HepG2 (cell line): ENCODE results near the gene TPGS1. TPM values are rescaled to one million over a fixed set of nuclear protein-coding genes. Genes with fewer than 3 reads are reported as not detected.

Source experiments
- BHLHE40 ChIP-seq: IDR thresholded peaks from 2 replicates; pipeline ENCODE4 v1.6.1; 2011; ENCODE audit warnings: low read length, improper control_type of control experiment
- CSRNP1 ChIP-seq: sonication (generic); formaldehyde crosslinking; IDR thresholded peaks from 2 replicates; pipeline ENCODE4 v1.8.1; 2023; ENCODE audit warnings: mild to moderate bottlenecking, missing genetic modification reagents
- CTCF ChIP-seq: sonication (generic); formaldehyde crosslinking; IDR thresholded peaks from 2 replicates; pipeline ENCODE4 v1.5.0; 2020; ENCODE audit warnings: mild to moderate bottlenecking, missing genetic modification reagents, moderate library complexity
- FOXK1 ChIP-seq: sonication (generic); formaldehyde crosslinking; IDR thresholded peaks from 2 replicates; pipeline ENCODE4 v1.4.0; 2020; ENCODE audit warnings: low read depth, missing genetic modification reagents, borderline replicate concordance
- GATAD2A ChIP-seq: IDR thresholded peaks from 2 replicates; pipeline ENCODE4 v1.6.1; 2016
- HMGA1 ChIP-seq: sonication (generic); formaldehyde crosslinking; conservative IDR thresholded peaks from 2 replicates; pipeline ENCODE4 v1.4.0; 2020; ENCODE audit warnings: missing genetic modification reagents
- MYC ChIP-seq: sonication (generic); formaldehyde crosslinking; IDR thresholded peaks from 2 replicates; pipeline ENCODE4 v1.9.0; 2021; ENCODE audit warnings: missing genetic modification reagents, borderline replicate concordance
- NFKB2 ChIP-seq: sonication (generic); formaldehyde crosslinking; IDR thresholded peaks from 2 replicates; pipeline ENCODE4 v1.4.0; 2020; ENCODE audit warnings: missing genetic modification reagents, borderline replicate concordance
- PBX2 ChIP-seq: IDR thresholded peaks from 2 replicates; pipeline ENCODE4 v1.6.1; 2016; ENCODE audit warnings: control low read depth
- PHF8 ChIP-seq: sonication (generic); formaldehyde crosslinking; IDR thresholded peaks from 2 replicates; pipeline ENCODE4 v1.5.0; 2020; ENCODE audit warnings: missing genetic modification reagents
- RXRB ChIP-seq: IDR thresholded peaks from 2 replicates; pipeline ENCODE4 v1.6.1; 2016; ENCODE audit warnings: borderline replicate concordance, missing genetic modification reagents, missing compliant biosample characterization
- STAT5B ChIP-seq: sonication (generic); formaldehyde crosslinking; IDR thresholded peaks from 2 replicates; pipeline ENCODE4 v1.4.0; 2020; ENCODE audit warnings: missing genetic modification reagents
- ZNF205 ChIP-seq: IDR thresholded peaks from 2 replicates; pipeline ENCODE4 v1.6.1; 2018; ENCODE audit warnings: missing biosample characterization, missing genetic modification reagents
- ZNF354B ChIP-seq: sonication (generic); formaldehyde crosslinking; IDR thresholded peaks from 2 replicates; pipeline ENCODE4 v1.8.0; 2022; ENCODE audit warnings: mild to moderate bottlenecking, missing genetic modification reagents
- ZNF556 ChIP-seq: sonication (generic); formaldehyde crosslinking; IDR thresholded peaks from 2 replicates; pipeline ENCODE4 v1.4.0; 2020; ENCODE audit warnings: mild to moderate bottlenecking, missing genetic modification reagents, borderline replicate concordance
- ZNF564 ChIP-seq: sonication (generic); formaldehyde crosslinking; IDR thresholded peaks from 2 replicates; pipeline ENCODE4 v1.8.1; 2023; ENCODE audit warnings: mild to moderate bottlenecking, missing genetic modification reagents
- ZNF784 ChIP-seq: sonication (generic); formaldehyde crosslinking; IDR thresholded peaks from 2 replicates; pipeline ENCODE4 v1.5.1; 2020; ENCODE audit warnings: missing genetic modification reagents, mild to moderate bottlenecking, borderline replicate concordance
- polyA plus RNA-seq, 8 experiments: library from polyadenylated mRNA; depleted of rRNA in 3 of 8; stranded (reverse) in 7 of 8; unstranded in 1 of 8; fragments of >200 nt; fragmentation: Illumina TruSeq in 4 of 8; extraction: Trizol in 4 of 8; gene quantifications; 2 replicates each; pipeline versions ENCODE4 v1.2.1 to v1.2.3, GENCODE V29; 2011 to 2016; ENCODE audit warnings: low read depth in 4 of 8, missing spikeins in 1 of 8, mixed read lengths in 1 of 8; ENCODE audit not compliant: insufficient read depth in 1 of 8
- total RNA-seq, 5 experiments: library from RNA; depleted of rRNA; stranded (reverse); fragments of >200 nt; fragmentation: Illumina TruSeq; extraction: Trizol; gene quantifications; 2 replicates each; pipeline ENCODE4 v1.2.3, GENCODE V29; 2016; ENCODE audit warnings: low read depth in 1 of 5
- TF ChIP-seq, protein P1 (sequence below): IDR thresholded peaks from 2 replicates; pipeline ENCODE4 v1.6.1; 2016; ENCODE audit warnings: mild to moderate bottlenecking
- TF ChIP-seq, protein P2 (sequence below): sonication (generic); formaldehyde crosslinking; IDR thresholded peaks from 2 replicates; pipeline ENCODE4 v1.4.0; 2020; ENCODE audit warnings: missing genetic modification reagents

Gene TPGS1
- total and polyA plus RNA-seq, 2 of the 13 experiments (the other 11 are each of a cell fraction or from before 2014, with no cell fraction given): 1.1 to 6.2 TPM

GRCh38 chr19:459724-460511 lies 47.4 kb upstream of the TPGS1 start (continued):
- no peak for TF ChIP-seq HMGA1 (CRISPR knock-in tag)
- TF ChIP-seq CSRNP1: 0 out of 2 replicates have a peak, but pooled peaks have one; percentile 45
- TF ChIP-seq PBX2: no peak
- peak; percentile 50; the same call in 1 of the 2 replicates for TF ChIP-seq BHLHE40
- 0 out of 2 replicates have a peak, but pooled peaks have one; percentile 17 for TF ChIP-seq ZNF205 (CRISPR knock-in tag)
- no peak for TF ChIP-seq RXRB
- TF ChIP-seq ZNF564 (CRISPR knock-in tag): peak; percentile 44; the same call in 1 of the 2 replicates
- peak; percentile 61; the same call in 1 of the 2 replicates for TF ChIP-seq NFKB2 (CRISPR knock-in tag)
- peak; percentile 66 for TF ChIP-seq PHF8 (CRISPR knock-in tag)
- TF ChIP-seq GATAD2A (CRISPR knock-in tag): peak; percentile 43
- TF ChIP-seq ZNF556 (CRISPR knock-in tag): peak; percentile 37; the same call in 1 of the 2 replicates
- TF ChIP-seq, protein P1, sequence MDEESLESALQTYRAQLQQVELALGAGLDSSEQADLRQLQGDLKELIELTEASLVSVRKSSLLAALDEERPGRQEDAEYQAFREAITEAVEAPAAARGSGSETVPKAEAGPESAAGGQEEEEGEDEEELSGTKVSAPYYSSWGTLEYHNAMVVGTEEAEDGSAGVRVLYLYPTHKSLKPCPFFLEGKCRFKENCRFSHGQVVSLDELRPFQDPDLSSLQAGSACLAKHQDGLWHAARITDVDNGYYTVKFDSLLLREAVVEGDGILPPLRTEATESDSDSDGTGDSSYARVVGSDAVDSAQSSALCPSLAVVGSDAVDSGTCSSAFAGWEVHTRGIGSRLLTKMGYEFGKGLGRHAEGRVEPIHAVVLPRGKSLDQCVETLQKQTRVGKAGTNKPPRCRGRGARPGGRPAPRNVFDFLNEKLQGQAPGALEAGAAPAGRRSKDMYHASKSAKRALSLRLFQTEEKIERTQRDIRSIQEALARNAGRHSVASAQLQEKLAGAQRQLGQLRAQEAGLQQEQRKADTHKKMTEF (CRISPR knock-in tag): peak; percentile 67; the same call in 1 of the 2 replicates
- TF ChIP-seq STAT5B (CRISPR knock-in tag): no peak
- TF ChIP-seq MYC (CRISPR knock-in tag): peak; percentile 43; the same call in 1 of the 2 replicates
- TF ChIP-seq CTCF (CRISPR knock-in tag): peak; percentile 13
- peak; percentile 46; the same call in 1 of the 2 replicates for TF ChIP-seq FOXK1 (CRISPR knock-in tag)
- TF ChIP-seq, protein P2, sequence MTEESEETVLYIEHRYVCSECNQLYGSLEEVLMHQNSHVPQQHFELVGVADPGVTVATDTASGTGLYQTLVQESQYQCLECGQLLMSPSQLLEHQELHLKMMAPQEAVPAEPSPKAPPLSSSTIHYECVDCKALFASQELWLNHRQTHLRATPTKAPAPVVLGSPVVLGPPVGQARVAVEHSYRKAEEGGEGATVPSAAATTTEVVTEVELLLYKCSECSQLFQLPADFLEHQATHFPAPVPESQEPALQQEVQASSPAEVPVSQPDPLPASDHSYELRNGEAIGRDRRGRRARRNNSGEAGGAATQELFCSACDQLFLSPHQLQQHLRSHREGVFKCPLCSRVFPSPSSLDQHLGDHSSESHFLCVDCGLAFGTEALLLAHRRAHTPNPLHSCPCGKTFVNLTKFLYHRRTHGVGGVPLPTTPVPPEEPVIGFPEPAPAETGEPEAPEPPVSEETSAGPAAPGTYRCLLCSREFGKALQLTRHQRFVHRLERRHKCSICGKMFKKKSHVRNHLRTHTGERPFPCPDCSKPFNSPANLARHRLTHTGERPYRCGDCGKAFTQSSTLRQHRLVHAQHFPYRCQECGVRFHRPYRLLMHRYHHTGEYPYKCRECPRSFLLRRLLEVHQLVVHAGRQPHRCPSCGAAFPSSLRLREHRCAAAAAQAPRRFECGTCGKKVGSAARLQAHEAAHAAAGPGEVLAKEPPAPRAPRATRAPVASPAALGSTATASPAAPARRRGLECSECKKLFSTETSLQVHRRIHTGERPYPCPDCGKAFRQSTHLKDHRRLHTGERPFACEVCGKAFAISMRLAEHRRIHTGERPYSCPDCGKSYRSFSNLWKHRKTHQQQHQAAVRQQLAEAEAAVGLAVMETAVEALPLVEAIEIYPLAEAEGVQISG: peak; percentile 54; the same call in 1 of the 2 replicates
- TF ChIP-seq ZNF784 (CRISPR knock-in tag): 0 out of 2 replicates have a peak, but pooled peaks have one; percentile 23
- no peak for TF ChIP-seq ZNF354B
